WTC11 (cell line): ENCODE measurements around the gene OR51A4. TPM values are rescaled to one million over a fixed set of nuclear protein-coding genes. Genes with fewer than 3 reads are reported as not detected.
"Not testable (repeated sequence)": the region's sequence is repeated elsewhere in the genome, so short reads cannot be mapped to it uniquely, and the experiment has no call there.

Experiments used
- ATAC-seq: fragments of 200-7000 bp; cut with Tn5 transposase; 2 replicates; pipeline ENCODE4 v1.10.0; 2021; ENCODE audit warnings: mild to moderate bottlenecking, moderate library complexity
- CTCF ChIA-PET: fragments of 300-600 bp; sonication (Branson Sonifier 250); formaldehyde crosslinking; loops from one replicate; lab custom pipeline; 2021; ENCODE audit warnings: antibody characterized with exemption; lab: Charles Lee
- POLR2A ChIA-PET: fragments of 350-600 bp; sonication (Branson Sonifier 250); formaldehyde crosslinking; loops from one replicate; lab custom pipeline; 2021; ENCODE audit warnings: antibody characterized with exemption; lab: Charles Lee
- DNase-seq: peaks from one replicate; pipeline ENCODE4 v3.0.0; 2021; ENCODE audit warnings: low spot score
- H3K27ac Mint-ChIP-seq: 2 replicates; pipeline ENCODE4 v1.8.0; 2021; ENCODE audit warnings: mixed read lengths
- H3K27me3 Mint-ChIP-seq: 2 replicates; pipeline ENCODE4 v1.8.0; 2021; ENCODE audit warnings: low read depth, mild to moderate bottlenecking, moderate library complexity, mixed read lengths
- H3K36me3 Mint-ChIP-seq: 2 replicates; pipeline ENCODE4 v1.8.0; 2021; ENCODE audit warnings: mixed read lengths
- H3K4me1 Mint-ChIP-seq: 2 replicates; pipeline ENCODE4 v1.8.0; 2022; ENCODE audit warnings: mixed read lengths
- H3K4me3 Mint-ChIP-seq: 2 replicates; pipeline ENCODE4 v1.8.0; 2021; ENCODE audit warnings: mild to moderate bottlenecking, moderate library complexity, mixed read lengths
- H3K9me3 Mint-ChIP-seq: 2 replicates; pipeline ENCODE4 v1.8.0; 2021; ENCODE audit warnings: mixed read lengths
- CREM ChIP-seq: sonication (generic); formaldehyde crosslinking; IDR thresholded peaks from 2 replicates; pipeline ENCODE4 v1.8.1; 2022; ENCODE audit warnings: mild to moderate bottlenecking, missing genetic modification reagents, moderate library complexity
- EMX1 ChIP-seq: fragments of 250-450 bp; sonication (Bioruptor Pico); IDR thresholded peaks from 2 replicates; pipeline ENCODE4 v1.8.0; 2021; ENCODE audit warnings: mild to moderate bottlenecking
- FOXJ3 ChIP-seq: sonication (generic); formaldehyde crosslinking; IDR thresholded peaks from 2 replicates; pipeline ENCODE4 v1.9.0; 2021; ENCODE audit warnings: missing genetic modification reagents, mild to moderate bottlenecking, borderline replicate concordance
- FOXP1 ChIP-seq: sonication (generic); formaldehyde crosslinking; IDR thresholded peaks from 2 replicates; pipeline ENCODE4 v1.8.0; 2022; ENCODE audit warnings: missing genetic modification reagents, mild to moderate bottlenecking, moderate library complexity, borderline replicate concordance
- JAZF1 ChIP-seq: fragments of 250-450 bp; sonication (Bioruptor Pico); IDR thresholded peaks from 2 replicates; pipeline ENCODE4 v1.9.0; 2021; ENCODE audit warnings: moderate library complexity, mild to moderate bottlenecking, inconsistent platforms
- JUN ChIP-seq: sonication (generic); formaldehyde crosslinking; IDR thresholded peaks from 2 replicates; pipeline ENCODE4 v1.8.0; 2023; ENCODE audit warnings: mild to moderate bottlenecking, missing genetic modification reagents
- MAX ChIP-seq: sonication (generic); formaldehyde crosslinking; IDR thresholded peaks from 2 replicates; pipeline ENCODE4 v1.8.0; 2022; ENCODE audit warnings: mild to moderate bottlenecking, missing genetic modification reagents
- NFE2L1 ChIP-seq: sonication (generic); formaldehyde crosslinking; IDR thresholded peaks from 2 replicates; pipeline ENCODE4 v1.8.1; 2023; ENCODE audit warnings: missing genetic modification reagents
- RELA ChIP-seq: sonication (generic); formaldehyde crosslinking; IDR thresholded peaks from 2 replicates; pipeline ENCODE4 v1.8.1; 2022; ENCODE audit warnings: missing genetic modification reagents, mild to moderate bottlenecking, borderline replicate concordance
- ZBTB21 ChIP-seq: sonication (generic); formaldehyde crosslinking; IDR thresholded peaks from 2 replicates; pipeline ENCODE4 v1.8.1; 2023; ENCODE audit warnings: mild to moderate bottlenecking, missing genetic modification reagents, borderline replicate concordance
- ZBTB43 ChIP-seq: sonication (generic); formaldehyde crosslinking; IDR thresholded peaks from 2 replicates; pipeline ENCODE4 v1.8.1; 2023; ENCODE audit warnings: mild to moderate bottlenecking, missing genetic modification reagents
- ZSCAN18 ChIP-seq: fragments of 250-450 bp; sonication (Bioruptor Pico); IDR thresholded peaks from 2 replicates; pipeline ENCODE4 v2.1.2; 2022; ENCODE audit warnings: mild to moderate bottlenecking, moderate library complexity
- total RNA-seq: library from RNA; stranded (reverse); gene quantifications from 3 replicates; pipeline ENCODE4 v1.2.3, GENCODE V29; 2021
- TF ChIP-seq, protein P1 (sequence below): sonication (generic); formaldehyde crosslinking; IDR thresholded peaks from 2 replicates; pipeline ENCODE4 v1.8.0; 2023; ENCODE audit warnings: missing genetic modification reagents
- TF ChIP-seq, protein P2 (sequence below): sonication (generic); formaldehyde crosslinking; conservative IDR thresholded peaks from 2 replicates; pipeline ENCODE4 v1.8.1; 2022; ENCODE audit warnings: mild to moderate bottlenecking, missing genetic modification reagents

OR51A4 gene
- total RNA-seq, 1 experiment from 2014 or later, result not detected

- POLR2A ChIA-PET, result no interaction called here
- no peak for ATAC-seq
- H3K9me3 Mint-ChIP-seq, result peaks cover 14% of the 10 kb centered on the region
Measured at GRCh38 chr11:4960877-4961276, 13.5 kb upstream of the OR51A4 start.

GRCh38 chr11:4957396-4957795 lies 10.0 kb upstream of the OR51A4 start:
- POLR2A ChIA-PET, result no interaction called here
- Mint-ChIP-seq H3K36me3 (no peaks in the 10 kb centered on the region), H3K27ac (no peak overlapping the region), H3K27me3 (no peaks in the 10 kb centered on the region; the same call in 1 of the 2 replicates), H3K4me3 (no peak overlapping the region), H3K9me3 (no peaks in the 10 kb centered on the region), H3K4me1 (no peaks in the 10 kb centered on the region)
- TF ChIP-seq, protein P1, sequence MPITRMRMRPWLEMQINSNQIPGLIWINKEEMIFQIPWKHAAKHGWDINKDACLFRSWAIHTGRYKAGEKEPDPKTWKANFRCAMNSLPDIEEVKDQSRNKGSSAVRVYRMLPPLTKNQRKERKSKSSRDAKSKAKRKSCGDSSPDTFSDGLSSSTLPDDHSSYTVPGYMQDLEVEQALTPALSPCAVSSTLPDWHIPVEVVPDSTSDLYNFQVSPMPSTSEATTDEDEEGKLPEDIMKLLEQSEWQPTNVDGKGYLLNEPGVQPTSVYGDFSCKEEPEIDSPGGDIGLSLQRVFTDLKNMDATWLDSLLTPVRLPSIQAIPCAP (CRISPR knock-in tag), result no peak
- TF ChIP-seq JAZF1 (CRISPR knock-in tag) (no peak), FOXJ3 (CRISPR knock-in tag) (no peak), JUN (no peak), ZSCAN18 (CRISPR knock-in tag) (no peak), MAX (no peak), NFE2L1 (no peak), ZBTB43 (no peak)
- TF ChIP-seq, protein P2, sequence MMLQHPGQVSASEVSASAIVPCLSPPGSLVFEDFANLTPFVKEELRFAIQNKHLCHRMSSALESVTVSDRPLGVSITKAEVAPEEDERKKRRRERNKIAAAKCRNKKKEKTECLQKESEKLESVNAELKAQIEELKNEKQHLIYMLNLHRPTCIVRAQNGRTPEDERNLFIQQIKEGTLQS, result no peak
- CTCF ChIA-PET, result no interaction called here
- no peak for DNase-seq
- no peak for ATAC-seq

More at GRCh38 chr11:4960877-4961276, 13.5 kb upstream of the OR51A4 start:
- no peak overlapping the region for H3K27ac Mint-ChIP-seq
- CTCF ChIA-PET, result interaction anchor here (0.5 kb wide), 1 partner anchor 368 kb away, joined by 3 read pairs; no protein-coding TSS in a partner anchor
- H3K4me1 Mint-ChIP-seq, result no peaks in the 10 kb centered on the region
- no peaks in the 10 kb centered on the region for H3K36me3 Mint-ChIP-seq
- no peak overlapping the region for H3K4me3 Mint-ChIP-seq
- TF ChIP-seq ZBTB21 (no peak), FOXP1 (CRISPR knock-in tag) (no peak)
- TF ChIP-seq, all 79 proteins: peak for 0
- DNase-seq, result no peak
- H3K27me3 Mint-ChIP-seq, result no peaks in the 10 kb centered on the region; the same call in none of the 2 replicates

- DNase-seq, ATAC-seq, H3K36me3 Mint-ChIP-seq, H3K4me3 Mint-ChIP-seq, H3K4me1 Mint-ChIP-seq, H3K27me3 Mint-ChIP-seq, POLR2A ChIA-PET, CTCF ChIA-PET, H3K27ac Mint-ChIP-seq, H3K9me3 Mint-ChIP-seq: not testable (repeated sequence)
Measured at GRCh38 chr11:4955613-4956012, 8.2 kb upstream of the OR51A4 start, which contains the start of gene OR51A2. Gene OR51A2 (minus strand): TSS chr11:4955713. CDS start chr11:4955713, 0 bp downstream.

GRCh38 chr11:4936745-4937144 lies 10.7 kb downstream of the OR51A4 start:
- Mint-ChIP-seq H3K9me3 (no peaks in the 10 kb centered on the region), H3K4me3 (no peak overlapping the region), H3K27me3 (peaks cover 5% of the 10 kb centered on the region; the same call in 1 of the 2 replicates), H3K4me1 (no peaks in the 10 kb centered on the region), H3K27ac (no peak overlapping the region)
- CTCF ChIA-PET, result no interaction called here
- no peak for TF ChIP-seq RELA
- no peak for TF ChIP-seq CREM (CRISPR knock-in tag)
- TF ChIP-seq EMX1 (CRISPR knock-in tag), result no peak
- TF ChIP-seq, all 79 proteins: peak for 0
- ATAC-seq (no peak), DNase-seq (no peak)
- H3K36me3 Mint-ChIP-seq, result no peaks in the 10 kb centered on the region
- POLR2A ChIA-PET, result no interaction called here
